NCI-H345 treated with DMSO at 0.1 percent for 48 hours (cell line): Measurements from ENCODE around the gene MED8.

Source experiments
- DNase-seq: peaks from one replicate; lab custom pipeline; 2025; ENCODE audit not compliant: unreplicated experiment; lab: John Stamatoyannopoulos, UW

Gene MED8

GRCh38 chr1:43337588-43337987, 52.0 kb downstream of the MED8 start, which contains the start of gene MPL:
MPL (plus strand) TSS chr1:43337818; CDS start chr1:43337849, 31 bp downstream.
- DNase-seq = no peak

- no peak for DNase-seq
Measured at GRCh38 chr1:43334453-43335205, 55.0 kb downstream of the MED8 start.
